ENCODE results near the gene PRPS1L1. TPM values are rescaled to one million over a fixed set of nuclear protein-coding genes. Genes with fewer than 3 reads are reported as not detected.

PRPS1L1 gene
- polyA plus RNA-seq, 1 experiment: not detected

DNA sequence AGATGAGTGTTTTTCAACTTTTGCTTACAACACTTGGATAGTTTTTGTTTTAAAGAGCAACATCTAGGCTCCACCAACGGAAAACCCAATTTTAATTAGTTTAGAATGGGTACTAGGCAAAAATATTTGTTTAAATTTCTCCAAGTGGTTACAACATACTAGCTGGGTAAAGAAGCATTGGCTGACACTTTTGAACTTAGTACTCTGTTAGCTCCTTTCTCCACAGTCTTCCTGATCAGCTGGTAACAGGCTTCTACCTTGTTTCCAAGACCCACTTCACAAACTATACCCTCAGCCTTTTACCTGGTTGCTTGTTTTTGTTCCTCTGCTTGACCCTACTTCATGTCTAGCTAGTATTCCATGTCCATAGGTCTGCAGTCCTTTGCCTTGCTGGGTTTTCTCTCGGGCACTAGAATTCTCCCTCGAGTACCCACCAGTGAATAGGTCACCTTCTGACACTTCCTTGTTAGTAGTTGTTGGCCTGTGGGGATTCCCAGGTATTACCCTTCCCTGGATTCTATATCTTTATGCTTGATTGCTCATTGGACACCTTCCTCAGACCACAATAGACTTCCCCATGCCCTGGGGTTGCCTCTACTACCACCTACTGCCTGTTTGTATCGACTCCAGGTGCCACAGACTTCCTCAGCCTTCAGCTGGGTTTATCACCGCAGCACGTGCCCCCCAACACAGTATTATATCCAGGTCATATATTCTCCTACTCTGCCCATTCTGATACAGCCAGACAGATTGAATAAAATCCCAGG lies 42.0 kb downstream of the PRPS1L1 start:
- CTCF ChIA-PET: interaction anchor here (0.6 to 1.1 kb wide), 2 partner anchors 108 to 216 kb away, joined by 3 read pairs; no protein-coding TSS in a partner anchor
- no peaks in the 10 kb centered on the region for H3K27me3 ChIP-seq (ENCODE audit: control insufficient read depth, insufficient read depth, low read length)
- POLR2A ChIA-PET: no interaction called here
- H3K4me3 ChIP-seq (ENCODE audit: low read depth, low read length): no peak overlapping the region
- H3K36me3 ChIP-seq (ENCODE audit: control insufficient read depth, insufficient read depth, low read length): no peaks in the 10 kb centered on the region
- DNase-seq (ENCODE audit: low read depth): no peak
- TF ChIP-seq, protein P1, sequence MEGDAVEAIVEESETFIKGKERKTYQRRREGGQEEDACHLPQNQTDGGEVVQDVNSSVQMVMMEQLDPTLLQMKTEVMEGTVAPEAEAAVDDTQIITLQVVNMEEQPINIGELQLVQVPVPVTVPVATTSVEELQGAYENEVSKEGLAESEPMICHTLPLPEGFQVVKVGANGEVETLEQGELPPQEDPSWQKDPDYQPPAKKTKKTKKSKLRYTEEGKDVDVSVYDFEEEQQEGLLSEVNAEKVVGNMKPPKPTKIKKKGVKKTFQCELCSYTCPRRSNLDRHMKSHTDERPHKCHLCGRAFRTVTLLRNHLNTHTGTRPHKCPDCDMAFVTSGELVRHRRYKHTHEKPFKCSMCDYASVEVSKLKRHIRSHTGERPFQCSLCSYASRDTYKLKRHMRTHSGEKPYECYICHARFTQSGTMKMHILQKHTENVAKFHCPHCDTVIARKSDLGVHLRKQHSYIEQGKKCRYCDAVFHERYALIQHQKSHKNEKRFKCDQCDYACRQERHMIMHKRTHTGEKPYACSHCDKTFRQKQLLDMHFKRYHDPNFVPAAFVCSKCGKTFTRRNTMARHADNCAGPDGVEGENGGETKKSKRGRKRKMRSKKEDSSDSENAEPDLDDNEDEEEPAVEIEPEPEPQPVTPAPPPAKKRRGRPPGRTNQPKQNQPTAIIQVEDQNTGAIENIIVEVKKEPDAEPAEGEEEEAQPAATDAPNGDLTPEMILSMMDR (IDR thresholded peaks at IDR 0.05; ENCODE audit: insufficient read depth, low read depth, low read length): no peak

DNA sequence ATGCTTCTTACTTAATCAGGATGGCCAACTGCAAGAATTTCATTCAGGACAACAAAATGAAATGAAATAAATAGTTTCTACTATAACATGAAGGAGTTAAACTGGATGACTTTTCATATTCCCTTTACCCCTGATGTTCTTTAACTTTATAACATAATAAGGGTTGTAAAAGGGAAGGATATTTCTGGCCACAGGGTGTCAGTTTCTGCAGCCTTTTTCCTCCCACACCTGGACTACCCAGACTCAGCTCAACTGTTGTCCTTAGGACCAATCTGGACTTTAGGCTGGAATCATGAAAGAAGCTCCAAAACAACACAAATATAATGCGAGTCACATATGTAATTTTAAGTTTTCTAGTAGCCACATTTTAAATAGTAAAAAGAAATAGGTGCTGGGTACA lies 43.4 kb downstream of the PRPS1L1 start:
- H3K36me3 ChIP-seq (ENCODE audit: control insufficient read depth, insufficient read depth, low read length): no peaks in the 10 kb centered on the region
- no peak for DNase-seq (ENCODE audit: low read depth)
- POLR2A ChIA-PET: no interaction called here
- no peak overlapping the region for H3K4me3 ChIP-seq (ENCODE audit: low read depth, low read length)
- TF ChIP-seq, protein P1 (IDR thresholded peaks at IDR 0.05; ENCODE audit: insufficient read depth, low read depth, low read length): no peak
- no peaks in the 10 kb centered on the region for H3K27me3 ChIP-seq (ENCODE audit: control insufficient read depth, insufficient read depth, low read length)
- CTCF ChIA-PET: interaction anchor here (1.5 kb wide), 1 partner anchor 214 kb away, joined by 5 read pairs; no protein-coding TSS in a partner anchor

DNA sequence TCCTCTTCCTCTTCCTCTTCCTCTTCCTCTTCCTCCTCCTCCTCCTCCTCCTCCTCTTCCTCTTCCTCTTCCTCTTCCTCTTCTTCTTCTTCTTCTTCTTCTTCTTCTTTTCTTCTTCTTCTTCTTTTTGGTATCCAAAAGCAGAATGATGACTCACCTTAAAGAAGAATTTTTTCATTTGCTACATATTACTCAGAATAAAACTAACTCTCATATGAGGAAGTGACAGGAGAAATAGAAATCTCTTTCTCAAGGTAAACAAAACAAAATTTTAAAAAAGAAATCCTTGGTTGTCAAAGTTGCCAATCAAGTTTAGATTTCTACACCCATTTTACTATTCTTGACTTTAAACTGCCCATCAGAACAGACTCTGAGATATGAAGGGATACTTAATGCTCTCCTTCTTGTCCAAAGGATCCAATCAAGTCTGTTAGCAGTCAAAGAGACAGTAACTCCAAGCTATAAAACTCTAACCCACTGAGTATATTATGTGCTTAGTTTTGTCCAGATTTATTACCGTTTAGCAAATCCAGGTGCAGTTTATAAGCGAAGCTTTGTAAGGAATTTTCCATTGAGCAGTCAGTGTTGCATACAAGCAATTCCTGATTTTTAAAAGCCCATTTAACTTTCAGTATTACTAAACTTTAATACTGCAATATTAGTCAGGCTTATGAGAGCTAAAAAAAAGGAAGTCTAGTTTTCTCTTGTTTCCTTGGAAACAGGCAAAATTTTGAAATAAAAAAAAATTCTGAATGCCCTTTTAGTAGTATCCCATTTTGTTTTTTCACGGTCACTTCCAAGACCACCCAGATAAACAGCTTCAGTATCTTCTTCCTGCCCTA lies 44.2 kb downstream of the PRPS1L1 start:
- no peaks in the 10 kb centered on the region for H3K36me3 ChIP-seq (ENCODE audit: control insufficient read depth, insufficient read depth, low read length)
- DNase-seq (ENCODE audit: low read depth): no peak
- no peaks in the 10 kb centered on the region for H3K27me3 ChIP-seq (ENCODE audit: control insufficient read depth, insufficient read depth, low read length)
- H3K4me3 ChIP-seq (ENCODE audit: low read depth, low read length): no peak overlapping the region
- ChIA-PET CTCF (interaction anchor here (1.5 kb wide), 1 partner anchor 213 kb away, joined by 5 read pairs; no protein-coding TSS in a partner anchor), POLR2A (no interaction called here)
- TF ChIP-seq, protein P1 (IDR thresholded peaks at IDR 0.05; ENCODE audit: insufficient read depth, low read depth, low read length): no peak

DNA sequence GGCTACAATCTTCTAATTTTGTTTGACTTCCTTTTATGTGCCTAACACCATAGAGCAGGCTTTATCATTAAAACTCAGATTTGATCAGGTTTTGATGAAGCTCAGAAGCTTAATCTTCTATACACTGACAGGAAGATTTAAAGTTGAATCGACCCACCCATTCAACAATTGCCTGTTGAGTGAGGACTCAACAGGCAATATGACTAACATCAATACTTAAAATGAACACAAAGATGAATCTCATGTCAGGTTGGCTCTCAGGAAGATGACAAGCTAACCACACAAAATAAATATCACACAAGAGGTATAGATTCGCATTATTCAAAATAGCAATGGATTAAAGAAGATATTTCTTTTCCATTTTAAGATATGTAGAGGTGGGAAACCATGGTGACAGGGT lies 50.7 kb downstream of the PRPS1L1 start:
- TF ChIP-seq, protein P1 (IDR thresholded peaks at IDR 0.05; ENCODE audit: insufficient read depth, low read depth, low read length): no peak
- no peak for DNase-seq (ENCODE audit: low read depth)
- H3K36me3 ChIP-seq (ENCODE audit: control insufficient read depth, insufficient read depth, low read length): no peaks in the 10 kb centered on the region
- ChIA-PET CTCF (no interaction called here), POLR2A (no interaction called here)
- H3K4me3 ChIP-seq (ENCODE audit: low read depth, low read length): no peak overlapping the region
- no peaks in the 10 kb centered on the region for H3K27me3 ChIP-seq (ENCODE audit: control insufficient read depth, insufficient read depth, low read length)

Other genes starting within 250 kb of the PRPS1L1 start
- 7.7 and 17.1 TPM in 2 replicates for gene SNX13, start 87.4 kb downstream of the PRPS1L1 start, polyA plus RNA-seq (2011; rRNA removed)

All from BJ (cell line).